Peyer's patch (tissue), 4 donors: ENCODE results near the gene MED15.

Source experiments
- POLR2A ChIP-seq, 2 donors: fragments of 450-650 bp; IDR thresholded peaks; one replicate each; pipeline ENCODE4 v1.5.1; 2017; ENCODE audit warnings: antibody characterized with exemption in 2 of 2, mild to moderate bottlenecking in 2 of 2, moderate library complexity in 2 of 2
- TF ChIP-seq, protein P1 (sequence below), 6 experiments: fragments of 450-650 bp in 4 of 6; fragments of 200-600 bp in 2 of 6; sonication (generic) in 1 of 6; IDR thresholded peaks; one replicate each; pipeline ENCODE4 v1.5.1; 2017 to 2019; ENCODE audit warnings: antibody characterized with exemption in 6 of 6, mild to moderate bottlenecking in 3 of 6, moderate library complexity in 1 of 6

DNA sequence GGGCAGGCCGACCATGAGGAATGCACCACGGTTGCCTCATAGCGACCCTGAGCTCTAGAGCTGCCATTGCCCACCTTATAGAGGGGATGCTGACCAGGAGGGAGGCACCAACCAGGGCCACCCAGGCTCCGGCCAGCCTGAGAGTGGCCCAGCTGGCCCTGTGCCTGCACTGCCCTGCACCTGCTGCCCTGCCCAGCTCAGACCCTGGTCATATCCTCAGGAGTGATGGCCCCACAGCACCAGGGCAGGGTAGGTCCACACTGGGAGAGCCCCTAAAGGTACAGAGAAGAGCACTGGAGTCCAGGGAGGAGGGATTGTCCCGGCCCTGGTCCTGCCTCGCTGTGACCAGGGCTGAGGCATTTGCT lies 127.8 kb downstream of the MED15 start:
- TF ChIP-seq, protein P1, sequence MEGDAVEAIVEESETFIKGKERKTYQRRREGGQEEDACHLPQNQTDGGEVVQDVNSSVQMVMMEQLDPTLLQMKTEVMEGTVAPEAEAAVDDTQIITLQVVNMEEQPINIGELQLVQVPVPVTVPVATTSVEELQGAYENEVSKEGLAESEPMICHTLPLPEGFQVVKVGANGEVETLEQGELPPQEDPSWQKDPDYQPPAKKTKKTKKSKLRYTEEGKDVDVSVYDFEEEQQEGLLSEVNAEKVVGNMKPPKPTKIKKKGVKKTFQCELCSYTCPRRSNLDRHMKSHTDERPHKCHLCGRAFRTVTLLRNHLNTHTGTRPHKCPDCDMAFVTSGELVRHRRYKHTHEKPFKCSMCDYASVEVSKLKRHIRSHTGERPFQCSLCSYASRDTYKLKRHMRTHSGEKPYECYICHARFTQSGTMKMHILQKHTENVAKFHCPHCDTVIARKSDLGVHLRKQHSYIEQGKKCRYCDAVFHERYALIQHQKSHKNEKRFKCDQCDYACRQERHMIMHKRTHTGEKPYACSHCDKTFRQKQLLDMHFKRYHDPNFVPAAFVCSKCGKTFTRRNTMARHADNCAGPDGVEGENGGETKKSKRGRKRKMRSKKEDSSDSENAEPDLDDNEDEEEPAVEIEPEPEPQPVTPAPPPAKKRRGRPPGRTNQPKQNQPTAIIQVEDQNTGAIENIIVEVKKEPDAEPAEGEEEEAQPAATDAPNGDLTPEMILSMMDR (IDR thresholded peaks at IDR 0.05): no peak
- no peak for TF ChIP-seq POLR2A (IDR thresholded peaks at IDR 0.05)
